ENCODE results near the gene IL13RA1. TPM values are rescaled to one million over a fixed set of nuclear protein-coding genes. Genes with fewer than 3 reads are reported as not detected.

Gene IL13RA1
- total RNA-seq, 1 experiment from 2014 or later = 14.4 TPM

GRCh38 chrX:118780911-118781310, 53.5 kb downstream of the IL13RA1 start:
- no peak overlapping the region for H4K91ac ChIP-seq (ENCODE audit: insufficient read length, low read depth, low read length)

More at GRCh38 chrX:118780911-118781310, 53.5 kb downstream of the IL13RA1 start:
- peaks cover 0 to 50% of the 10 kb centered on the region in 2 experiments; a peak in 2 of 5 replicates for H3K9me3 Mint-ChIP-seq
- Histone ChIP-seq H2AFZ (ENCODE audit: low read length) (no peak overlapping the region), H3K14ac (ENCODE audit: insufficient read depth, low read length) (no peak overlapping the region), H3K23me2 (ENCODE audit: insufficient read length, low read depth, low read length, poor library complexity, severe bottlenecking) (no peaks in the 10 kb centered on the region), H3K56ac (ENCODE audit: insufficient read length, low read depth, low read length) (no peak overlapping the region), H3K4ac (ENCODE audit: low read depth, low read length) (no peak overlapping the region), H3K4me2 (ENCODE audit: insufficient read depth, insufficient read length, low read length) (no peak overlapping the region), H4K8ac (replicated peaks; ENCODE audit: insufficient read length, low read depth, low read length) (no peak overlapping the region), H3K79me1 (ENCODE audit: insufficient read depth, low read depth, low read length, poor library complexity, severe bottlenecking) (no peaks in the 10 kb centered on the region), H2BK120ac (ENCODE audit: low read depth, low read length, poor library complexity, severe bottlenecking) (no peak overlapping the region), H2BK5ac (ENCODE audit: insufficient read length, low read length) (no peak overlapping the region), H2BK12ac (ENCODE audit: insufficient read length, low read depth, low read length) (no peak overlapping the region), H2BK20ac (ENCODE audit: low read depth, low read length, poor library complexity, severe bottlenecking) (no peak overlapping the region), H3K18ac (ENCODE audit: insufficient read length, low read depth, low read length) (no peak overlapping the region), H3K27ac (ENCODE audit: insufficient read length, low read depth, low read length) (no peak overlapping the region), H3K9me3 (ENCODE audit: control insufficient read depth, low read depth, low read length) (peaks cover 4% of the 10 kb centered on the region), H3T11ph (ENCODE audit: low read length) (no peak overlapping the region), H4K5ac (ENCODE audit: insufficient read length, low read depth, low read length) (no peak overlapping the region), H4K20me1 (ENCODE audit: control insufficient read depth, insufficient read depth, insufficient read length) (no peaks in the 10 kb centered on the region), H2AK5ac (ENCODE audit: insufficient read length, low read length) (no peak overlapping the region), H3K27me3 (ENCODE audit: insufficient read depth, low read length) (no peaks in the 10 kb centered on the region), H3K79me2 (ENCODE audit: insufficient read depth, low read length) (no peaks in the 10 kb centered on the region; the same call in 1 of the 2 replicates), H3K23ac (ENCODE audit: insufficient read length, low read depth, low read length) (no peak overlapping the region), H2BK15ac (ENCODE audit: low read depth, low read length) (no peak overlapping the region), H3K9ac (ENCODE audit: extremely low read depth, insufficient read length, low read length) (no peak overlapping the region), H3K4me1 (ENCODE audit: insufficient read depth, low read length) (no peaks in the 10 kb centered on the region)
- TF ChIP-seq CTCF (conservative IDR thresholded peaks at IDR 0.05) = no peak
- H3K27ac Mint-ChIP-seq = no peak overlapping the region
- H3K4me3 Mint-ChIP-seq = no peak overlapping the region
- no peaks in the 10 kb centered on the region for H3K36me3 Mint-ChIP-seq (ENCODE audit: insufficient read depth in 1 of 3, low read depth in 3 of 3)
- no peaks in the 10 kb centered on the region for H3K4me1 Mint-ChIP-seq
- DNase-seq = no peak
- no peaks in the 10 kb centered on the region for H3K27me3 Mint-ChIP-seq (ENCODE audit: low read depth)
- no CpG with 5 or more reads among the region's 1 CpG for WGBS (ENCODE audit: extremely low coverage, insufficient read length, low lambda C conversion rate)

Measured in H9 (cell line).